ENCODE measurements around the gene NAA60.
A peak's percentile ranks its signal among the peaks of the same experiment; 100 is the strongest.
"Not testable (repeated sequence)": the region's sequence is repeated elsewhere in the genome, so short reads cannot be mapped to it uniquely, and the experiment has no call there.

NAA60 gene

DNA sequence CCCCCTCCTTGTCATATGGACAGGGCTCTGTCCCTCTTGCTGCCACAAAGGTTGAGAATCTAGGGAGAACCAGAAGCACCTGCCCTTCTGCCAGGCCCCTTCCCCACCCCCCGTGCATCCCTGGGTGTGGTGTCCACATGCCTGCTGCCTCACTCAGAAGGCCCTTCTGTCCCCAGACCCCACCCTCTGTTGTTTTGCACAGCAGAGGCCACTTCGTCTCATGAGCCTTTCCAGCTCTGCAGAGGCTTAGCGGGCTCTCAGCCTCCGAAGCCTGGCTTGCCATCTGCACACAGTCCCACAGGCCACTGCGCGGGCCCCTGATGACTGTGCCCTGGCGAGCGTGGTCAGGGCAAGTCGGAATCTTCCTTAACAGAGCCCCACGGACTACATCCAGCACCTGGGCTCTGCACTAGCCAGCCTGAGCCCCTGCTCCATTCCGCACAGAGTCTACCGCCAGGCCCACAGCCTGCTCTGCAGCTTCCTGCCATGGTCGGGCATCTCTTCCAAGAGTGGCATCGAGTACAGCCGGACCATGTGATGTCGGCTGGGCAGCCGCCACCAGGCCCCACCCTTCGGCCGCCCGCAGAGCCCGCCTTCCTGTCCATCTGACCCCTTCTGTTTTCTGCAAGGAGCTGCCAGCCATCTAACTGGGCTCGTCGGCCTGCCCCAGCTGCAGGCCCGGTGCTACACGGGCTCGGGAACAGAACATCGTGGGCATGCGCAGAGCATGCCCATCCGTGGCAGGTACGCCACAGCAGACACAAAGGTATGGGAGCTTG is 41.0 kb downstream of the NAA60 start:
- no peak for DNase-seq

- DNase-seq = no peak
Observed at GRCh38 chr16:3485097-3485745, 41.7 kb downstream of the NAA60 start.

DNA sequence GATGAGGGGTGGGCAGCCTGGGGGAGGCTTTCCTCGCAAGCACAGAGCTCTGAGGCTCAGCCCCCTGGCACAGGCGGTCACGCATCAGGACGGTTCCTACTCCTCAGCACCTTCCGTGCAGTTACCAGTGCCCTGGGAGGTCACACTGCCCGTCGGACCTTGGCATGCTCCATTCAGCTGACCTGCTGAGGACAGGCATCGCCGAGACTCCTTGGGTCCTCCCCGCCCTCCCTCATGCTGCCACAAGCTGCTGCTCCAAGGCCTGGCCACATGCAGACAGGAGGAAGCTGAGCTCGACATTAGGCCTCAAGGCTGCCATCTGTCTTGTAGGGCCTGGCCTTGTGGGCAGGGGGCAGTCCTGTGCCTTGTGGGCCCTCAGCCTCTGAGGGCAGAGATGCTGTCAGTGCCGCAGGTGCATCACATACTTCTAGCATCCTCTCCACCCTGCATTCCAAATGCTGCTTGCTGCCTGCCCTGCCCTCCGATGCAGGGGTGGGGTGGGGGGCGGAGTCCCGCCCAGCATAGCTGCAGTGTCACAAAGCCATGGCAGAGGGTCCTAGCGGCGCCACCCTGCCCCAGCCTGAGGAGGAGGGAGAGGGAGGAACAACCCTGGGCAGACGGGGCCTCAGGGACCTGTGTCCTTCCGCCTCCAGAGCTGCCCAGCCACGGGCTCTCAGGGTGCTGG is 42.5 kb downstream of the NAA60 start:
- no peak for DNase-seq

DNA sequence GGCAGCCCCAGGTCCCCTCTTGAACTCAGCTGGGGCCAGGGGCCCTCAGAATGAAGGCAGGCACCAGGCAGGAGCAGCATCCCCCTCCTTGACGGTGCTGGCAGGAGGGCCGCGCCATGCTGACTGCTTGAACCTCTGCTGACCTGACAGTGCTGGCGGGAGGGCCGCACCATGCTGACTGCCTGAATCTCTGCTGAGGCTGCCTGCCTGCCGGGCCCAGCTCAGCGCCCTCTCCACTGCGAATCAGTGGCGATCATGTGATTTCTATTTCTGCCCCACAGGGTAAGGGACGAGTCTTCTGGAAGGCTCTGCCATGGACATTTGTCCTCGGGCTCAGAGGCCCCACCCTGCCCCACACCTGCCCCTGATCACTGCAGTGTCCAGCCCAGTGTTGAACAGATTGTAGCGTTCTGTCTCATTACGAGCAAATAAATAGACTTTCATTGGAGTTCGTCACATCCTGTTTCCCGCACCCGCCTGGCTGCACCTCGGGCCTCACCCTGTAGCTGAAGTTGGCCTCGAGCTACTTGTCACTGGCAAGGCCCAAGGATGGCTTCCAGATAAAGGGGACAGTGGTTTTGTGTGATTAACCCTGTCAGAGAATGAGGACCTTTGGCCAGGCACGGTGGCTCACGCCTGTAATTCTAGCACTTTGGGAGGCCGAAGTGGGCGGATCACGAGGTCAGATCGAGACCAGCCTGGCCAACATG is 43.2 kb downstream of the NAA60 start:
- no peak for DNase-seq

DNA sequence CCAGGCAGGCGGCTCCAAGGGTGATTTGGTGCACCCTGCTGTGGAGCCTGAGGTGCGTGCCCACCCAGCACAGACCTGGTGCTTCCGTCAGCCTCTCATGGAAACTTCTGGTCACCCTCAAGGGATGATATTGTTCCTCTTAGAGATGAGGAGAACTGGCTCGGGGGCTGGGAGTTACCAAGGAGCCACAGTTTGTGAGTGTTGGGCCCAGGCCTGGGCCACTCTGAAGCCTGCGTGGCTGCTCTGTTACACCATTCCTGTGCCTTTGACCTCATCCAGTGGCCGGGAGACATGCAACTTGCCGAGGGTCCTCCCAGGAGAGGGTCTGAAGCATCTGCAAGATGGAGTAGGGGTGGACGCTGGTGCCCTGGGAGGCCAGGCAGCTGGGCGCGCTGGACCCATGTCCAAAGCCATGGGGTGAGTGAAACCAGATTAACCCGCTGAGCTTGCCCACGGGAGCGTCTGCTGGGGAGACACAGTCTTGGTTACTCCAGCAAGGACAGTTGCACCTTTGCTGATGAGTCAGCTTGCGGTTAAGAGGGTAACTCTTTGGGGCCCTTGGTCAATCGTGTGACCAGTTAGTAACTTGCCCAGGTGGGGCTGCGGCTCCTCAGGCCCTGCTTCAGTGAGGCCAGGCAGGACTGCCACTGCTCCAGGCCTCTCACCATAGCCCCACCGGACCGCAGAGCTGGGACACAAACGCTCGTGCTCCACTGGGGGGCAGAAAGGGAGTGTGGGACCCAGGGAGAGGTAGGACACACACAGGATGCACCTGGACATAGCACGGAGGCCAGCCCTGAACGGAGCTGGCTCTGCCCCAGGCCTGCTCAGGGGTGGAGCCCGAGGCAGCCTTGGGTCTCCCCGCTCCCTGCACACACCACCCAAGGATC is 44.3 kb downstream of the NAA60 start:
- no peak for DNase-seq

DNA sequence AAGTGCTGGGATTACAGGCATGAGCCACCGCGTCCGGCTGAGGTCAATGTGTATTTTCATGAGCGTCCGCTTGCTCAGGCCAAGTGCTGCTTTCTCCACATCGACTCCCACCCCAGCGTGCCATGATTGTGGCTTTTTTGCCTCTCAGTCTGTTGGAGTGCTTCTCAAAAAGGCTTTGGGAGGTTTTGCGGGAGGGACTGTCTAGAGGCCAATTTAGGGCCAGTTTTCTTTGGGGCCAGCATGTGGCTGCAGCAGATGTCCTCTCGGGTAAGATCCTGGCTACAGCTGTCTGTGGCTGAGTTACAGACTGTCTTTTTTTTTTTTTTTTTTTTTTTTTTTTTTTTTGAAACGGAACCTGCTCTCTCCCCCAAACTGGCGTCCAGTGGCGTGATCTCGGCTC is 45.3 kb downstream of the NAA60 start:
- DNase-seq = no peak

- DNase-seq = no peak
Observed at GRCh38 chr16:3490911-3491629, 47.6 kb downstream of the NAA60 start.

DNA sequence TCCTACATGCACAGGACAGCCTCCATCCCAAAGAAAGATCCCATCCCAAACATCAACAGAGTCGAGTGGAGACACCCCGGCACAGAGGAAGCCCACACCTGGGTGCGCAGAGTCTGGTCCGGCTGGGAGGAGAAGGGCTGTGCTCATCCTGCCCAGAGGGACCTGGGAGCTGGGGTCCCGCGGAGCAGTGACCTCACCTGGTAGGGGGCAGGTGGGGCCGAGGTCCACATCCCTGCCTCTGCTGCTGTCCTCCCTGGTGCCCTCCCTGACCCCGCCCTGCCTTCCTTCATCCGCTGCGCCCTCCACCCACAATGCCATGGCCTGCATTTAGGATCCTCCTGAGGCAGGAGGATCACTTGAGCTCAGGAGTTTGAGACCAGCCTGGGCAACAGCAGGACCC is 48.9 kb downstream of the NAA60 start:
- no peak for DNase-seq

GRCh38 chr16:3494386-3494973 is 51.0 kb downstream of the NAA60 start:
- no peak for DNase-seq

GRCh38 chr16:3495176-3495575 is 51.7 kb downstream of the NAA60 start, which contains the start of gene C16orf90:
Gene C16orf90 (minus strand): TSS chr16:3495489. CDS start chr16:3495421, 68 bp downstream.
- DNase-seq = no peak

GRCh38 chr16:3496386-3496785 is 52.9 kb downstream of the NAA60 start:
- DNase-seq = no peak

DNA sequence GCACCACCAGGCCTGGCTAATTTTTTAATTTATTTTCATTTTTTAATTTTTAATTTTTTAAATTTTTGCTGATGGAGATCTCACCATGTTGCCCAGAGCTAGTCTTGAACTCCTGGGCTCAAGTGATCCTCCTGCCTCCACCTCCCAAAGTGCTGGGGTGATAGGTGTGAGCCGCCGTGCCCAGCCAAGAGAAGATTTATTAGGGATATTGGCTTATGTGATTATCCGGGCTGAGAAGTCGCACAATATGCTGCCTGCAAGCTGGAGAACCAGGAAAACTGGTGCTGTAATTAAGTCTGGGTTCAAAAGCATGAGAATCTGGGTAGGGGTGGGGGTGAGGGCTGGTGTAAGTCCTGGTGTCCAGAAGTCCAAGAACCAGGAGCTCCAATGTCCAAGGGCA is 54.3 kb downstream of the NAA60 start:
- DNase-seq = no peak

GRCh38 chr16:3498988-3499387 is 55.5 kb downstream of the NAA60 start:
- DNase-seq = no peak

GRCh38 chr16:3501412-3501761 is 57.9 kb downstream of the NAA60 start:
- DNase-seq = not testable (repeated sequence)

- DNase-seq = no peak
Observed at GRCh38 chr16:3501783-3502400, 58.4 kb downstream of the NAA60 start.

DNA sequence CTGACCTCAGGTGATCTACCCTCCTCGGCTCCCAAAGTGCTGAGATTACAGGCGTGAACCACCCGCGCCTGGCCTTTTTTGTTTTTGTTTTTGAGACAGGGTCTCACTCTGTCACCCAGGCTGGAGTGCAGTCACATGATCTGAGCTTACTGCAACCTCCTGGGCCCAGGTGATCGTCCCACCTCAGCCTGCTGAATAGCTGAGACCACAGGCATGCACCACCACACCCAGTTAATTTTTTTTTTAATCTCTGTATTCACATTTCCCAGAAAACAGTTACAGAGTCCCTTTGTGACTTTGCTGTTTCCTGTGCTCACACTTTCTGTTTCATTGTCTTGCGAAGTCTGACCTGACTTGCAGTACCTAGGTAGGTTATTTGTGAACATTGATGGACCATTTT is 60.0 kb downstream of the NAA60 start:
- DNase-seq = peak; percentile 79

- no peak for DNase-seq
Observed at GRCh38 chr16:3508736-3509135, 65.3 kb downstream of the NAA60 start.

GRCh38 chr16:3509470-3509928 is 66.0 kb downstream of the NAA60 start:
- DNase-seq = peak; percentile 84

GRCh38 chr16:3510416-3510815 is 66.9 kb downstream of the NAA60 start:
- DNase-seq = no peak

All from activated CD4-positive, alpha-beta T cell treated with anti-CD3 and anti-CD28 coated beads, Interleukin-10, Interleukin-2, amounts not matched to agents 100 ng/mL and 50 ng/mL, durations not matched to agents 16 hours and 8 hours (primary cell).